Neural progenitor cell (in vitro differentiated cells): ENCODE measurements around the gene TK2.

Source experiments
- EZH2 ChIP-seq: fragments of 200-600 bp; sonication (generic); IDR thresholded peaks from 2 replicates; pipeline ENCODE4 v1.6.1; 2017; ENCODE audit warnings: antibody characterized with exemption, mild to moderate bottlenecking, moderate library complexity
- EZH2phosphoT487 ChIP-seq: fragments of 200-600 bp; sonication (generic); IDR thresholded peaks from 2 replicates; pipeline ENCODE4 v1.6.1; 2017; ENCODE audit warnings: antibody characterized with exemption
- TF ChIP-seq, protein P1 (sequence below): fragments of 200-600 bp; sonication (generic); IDR thresholded peaks from 2 replicates; pipeline ENCODE4 v1.5.1; 2017; ENCODE audit warnings: antibody characterized with exemption, mild to moderate bottlenecking

GRCh38 chr16:66503612-66504011 lies 46.3 kb downstream of the TK2 start:
- TF ChIP-seq, protein P1, sequence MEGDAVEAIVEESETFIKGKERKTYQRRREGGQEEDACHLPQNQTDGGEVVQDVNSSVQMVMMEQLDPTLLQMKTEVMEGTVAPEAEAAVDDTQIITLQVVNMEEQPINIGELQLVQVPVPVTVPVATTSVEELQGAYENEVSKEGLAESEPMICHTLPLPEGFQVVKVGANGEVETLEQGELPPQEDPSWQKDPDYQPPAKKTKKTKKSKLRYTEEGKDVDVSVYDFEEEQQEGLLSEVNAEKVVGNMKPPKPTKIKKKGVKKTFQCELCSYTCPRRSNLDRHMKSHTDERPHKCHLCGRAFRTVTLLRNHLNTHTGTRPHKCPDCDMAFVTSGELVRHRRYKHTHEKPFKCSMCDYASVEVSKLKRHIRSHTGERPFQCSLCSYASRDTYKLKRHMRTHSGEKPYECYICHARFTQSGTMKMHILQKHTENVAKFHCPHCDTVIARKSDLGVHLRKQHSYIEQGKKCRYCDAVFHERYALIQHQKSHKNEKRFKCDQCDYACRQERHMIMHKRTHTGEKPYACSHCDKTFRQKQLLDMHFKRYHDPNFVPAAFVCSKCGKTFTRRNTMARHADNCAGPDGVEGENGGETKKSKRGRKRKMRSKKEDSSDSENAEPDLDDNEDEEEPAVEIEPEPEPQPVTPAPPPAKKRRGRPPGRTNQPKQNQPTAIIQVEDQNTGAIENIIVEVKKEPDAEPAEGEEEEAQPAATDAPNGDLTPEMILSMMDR = no peak
- TF ChIP-seq EZH2 (no peak), EZH2phosphoT487 (no peak)
